RWPE1 (cell line): ENCODE measurements around the gene FNBP1L.

Experiments used
- CTCF ChIA-PET: fragments of 350-600 bp; sonication (Branson Sonifier 250); formaldehyde crosslinking; extraction: SDS; loops from one replicate; lab custom pipeline; 2021; lab: Yijun Ruan, JAX
- POLR2A ChIA-PET: fragments of 400-600 bp; formaldehyde crosslinking; extraction: SDS; loops from one replicate; lab custom pipeline; 2020; ENCODE audit warnings: antibody characterized with exemption; ENCODE audit not compliant: low non-redundant PET; lab: Yijun Ruan, JAX
- DNase-seq: peaks from one replicate; pipeline ENCODE4 v3.0.0; 2012; ENCODE audit warnings: low spot score
- H3K27ac ChIP-seq: fragments of 450-650 bp; 2 replicates; pipeline ENCODE4 v1.5.1; 2017
- CTCF ChIP-seq: fragments of 450-650 bp; conservative IDR thresholded peaks from 2 replicates; pipeline ENCODE4 v1.5.1; 2017; ENCODE audit warnings: low read depth, mild to moderate bottlenecking

The FNBP1L gene

GRCh38 chr1:93565496-93566206, 117.7 kb downstream of the FNBP1L start:
- TF ChIP-seq CTCF, result no peak
- CTCF ChIA-PET, result interaction anchor here (1.2 kb wide), 1 partner anchor 283 kb away, joined by 3 read pairs; no protein-coding TSS in a partner anchor
- DNase-seq, result no peak
- POLR2A ChIA-PET, result no interaction called here
- H3K27ac ChIP-seq, result peak overlapping the region; percentile 57

- ChIA-PET CTCF (interaction anchor here (1.2 kb wide), 1 partner anchor 282 kb away, joined by 3 read pairs; no protein-coding TSS in a partner anchor), POLR2A (no interaction called here)
- H3K27ac ChIP-seq, result peak overlapping the region; percentile 57
- TF ChIP-seq CTCF, result no peak
- DNase-seq, result no peak
These were observed 118.3 kb downstream of the FNBP1L start for GRCh38 chr1:93566227-93566626.

- ChIA-PET CTCF (no interaction called here), POLR2A (interaction anchor here (0.7 kb wide), 1 partner anchor 371 kb away, joined by 3 read pairs; no protein-coding TSS in a partner anchor)
- no peak for DNase-seq
- no peak for TF ChIP-seq CTCF
- H3K27ac ChIP-seq, result peak overlapping the region; percentile 57
These were observed 119.5 kb downstream of the FNBP1L start for GRCh38 chr1:93567255-93567918.

GRCh38 chr1:93569489-93569888, 121.6 kb downstream of the FNBP1L start:
- no peak for DNase-seq
- CTCF ChIA-PET, result interaction anchor here (0.8 to 0.9 kb wide), 2 partner anchors 60 to 244 kb away, joined by 3 read pairs; no protein-coding TSS in a partner anchor
- POLR2A ChIA-PET, result interaction anchor here (0.7 kb wide), 1 partner anchor 174 kb away, joined by 3 read pairs; no protein-coding TSS in a partner anchor
- TF ChIP-seq CTCF, result no peak
- H3K27ac ChIP-seq, result peak overlapping the region; percentile 57

GRCh38 chr1:93571623-93572310, 123.8 kb downstream of the FNBP1L start:
- H3K27ac ChIP-seq, result peak overlapping the region; percentile 50
- ChIA-PET POLR2A (no interaction called here), CTCF (no interaction called here)
- DNase-seq, result no peak
- TF ChIP-seq CTCF, result no peak

- H3K27ac ChIP-seq, result no peak overlapping the region
- ChIA-PET POLR2A (no interaction called here), CTCF (interaction anchor here (0.7 kb wide), 1 partner anchor 503 kb away, joined by 3 read pairs; no protein-coding TSS in a partner anchor)
- DNase-seq, result no peak
- no peak for TF ChIP-seq CTCF
These were observed 126.1 kb downstream of the FNBP1L start for GRCh38 chr1:93573940-93574469.
